GM10847 (cell line): ENCODE measurements around the gene OMG.

Experiments
- POLR2A ChIP-seq: IDR thresholded peaks from 2 replicates; pipeline ENCODE4 v1.6.1; 2011; ENCODE audit not compliant: insufficient read length; ENCODE audit errors: extremely low read depth

The OMG gene

DNA sequence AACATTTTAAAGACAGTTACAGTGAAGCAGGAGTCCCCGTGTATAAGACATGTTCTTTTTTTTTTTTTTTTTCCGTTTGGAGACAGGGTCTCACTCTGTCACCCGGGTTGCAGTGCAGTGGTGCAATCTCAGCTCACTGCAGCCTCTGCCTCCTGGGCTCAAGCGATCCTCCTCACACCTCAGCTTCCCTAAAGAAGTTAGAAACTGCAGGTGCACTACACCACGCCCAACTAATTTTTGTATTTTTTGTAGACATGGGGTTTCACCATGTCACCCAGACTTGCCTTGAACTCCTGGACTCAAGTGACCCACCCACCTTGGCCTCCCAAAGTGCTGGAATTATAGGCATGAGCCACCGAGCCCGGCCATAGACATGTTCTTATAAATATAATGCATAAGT lies 13.8 kb upstream of the OMG start:
- TF ChIP-seq POLR2A, result no peak

DNA sequence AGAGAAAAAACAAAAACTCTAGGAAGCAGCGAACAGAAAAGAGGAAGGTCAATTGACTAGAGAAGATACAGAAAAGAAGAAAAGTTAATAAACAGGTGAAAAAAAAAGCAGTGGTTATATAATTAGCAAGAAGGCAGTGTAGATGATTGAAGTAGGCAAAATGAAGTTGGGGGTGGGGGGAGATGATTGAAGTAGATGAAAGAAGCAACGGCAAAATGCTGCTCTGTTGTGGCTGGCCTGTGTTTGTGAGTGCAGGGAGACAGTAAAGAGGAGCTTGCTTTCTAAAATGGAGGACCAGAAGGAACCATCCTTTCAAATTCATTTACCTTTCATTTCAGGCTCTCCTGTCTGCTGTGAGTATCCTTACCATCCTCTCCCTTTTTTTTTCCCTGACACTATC lies 13.2 kb upstream of the OMG start:
- no peak for TF ChIP-seq POLR2A

DNA sequence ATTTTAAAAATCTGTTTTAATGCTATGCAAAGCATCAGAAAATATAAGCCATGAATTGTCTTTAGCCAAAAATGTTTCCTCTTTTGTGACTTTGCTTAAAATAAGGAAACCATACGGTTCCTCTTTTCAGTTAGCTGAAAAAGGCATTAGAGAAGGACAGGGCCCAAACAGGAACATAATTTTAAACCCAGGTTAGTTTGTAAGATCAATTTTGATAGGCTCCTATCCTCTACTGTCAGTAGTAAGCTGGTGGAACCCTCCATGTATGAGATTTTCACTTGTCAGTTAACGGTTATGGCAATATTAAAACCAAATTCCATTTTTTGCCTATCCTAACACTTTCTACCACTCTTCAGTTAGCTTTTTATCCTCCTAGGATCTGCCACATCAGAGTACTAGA lies 12.5 kb upstream of the OMG start:
- no peak for TF ChIP-seq POLR2A

DNA sequence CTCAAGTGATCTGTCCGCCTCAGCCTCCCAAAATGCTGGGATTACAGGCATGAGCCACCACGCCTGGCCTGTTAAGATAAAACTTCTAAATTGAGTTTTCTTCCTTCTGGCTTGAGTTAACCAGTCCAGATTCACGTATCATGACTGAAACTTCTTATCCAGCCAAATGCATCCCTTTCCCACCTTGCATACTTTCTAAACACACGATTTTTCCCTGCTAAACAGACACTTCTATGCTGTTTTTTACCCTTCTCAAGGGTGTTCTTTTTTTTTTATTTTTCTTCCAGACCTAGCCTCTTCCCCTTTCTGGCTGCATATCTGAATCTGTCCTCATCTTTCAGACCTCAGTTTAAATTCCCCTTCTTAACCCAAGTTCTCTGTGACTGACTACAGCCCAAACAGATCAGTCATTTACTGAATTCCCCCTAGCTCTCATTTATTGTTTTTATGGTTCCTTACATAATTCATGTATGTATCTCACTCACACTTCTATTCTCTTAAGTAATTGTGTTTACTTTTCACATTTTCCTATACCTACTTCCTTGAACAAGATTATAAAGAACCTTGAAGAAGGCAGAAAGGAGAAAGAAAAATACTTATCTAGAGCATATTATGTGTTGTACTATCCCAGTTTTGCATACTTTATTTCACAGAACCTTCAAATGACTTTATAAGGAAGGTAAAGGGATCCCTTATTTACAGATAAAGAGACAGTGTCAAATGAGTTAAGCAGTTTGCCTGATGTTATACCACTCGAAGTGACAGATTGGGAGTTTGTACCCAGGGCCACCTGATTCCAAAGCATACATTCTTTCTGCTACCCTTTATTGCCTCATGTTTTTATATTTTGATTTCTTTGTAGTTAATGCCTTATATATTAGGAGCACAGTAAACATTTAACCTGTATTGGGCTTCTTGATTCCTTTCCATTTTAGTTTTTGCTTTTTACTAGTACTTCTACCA lies 11.6 kb upstream of the OMG start:
- TF ChIP-seq POLR2A, result no peak

DNA sequence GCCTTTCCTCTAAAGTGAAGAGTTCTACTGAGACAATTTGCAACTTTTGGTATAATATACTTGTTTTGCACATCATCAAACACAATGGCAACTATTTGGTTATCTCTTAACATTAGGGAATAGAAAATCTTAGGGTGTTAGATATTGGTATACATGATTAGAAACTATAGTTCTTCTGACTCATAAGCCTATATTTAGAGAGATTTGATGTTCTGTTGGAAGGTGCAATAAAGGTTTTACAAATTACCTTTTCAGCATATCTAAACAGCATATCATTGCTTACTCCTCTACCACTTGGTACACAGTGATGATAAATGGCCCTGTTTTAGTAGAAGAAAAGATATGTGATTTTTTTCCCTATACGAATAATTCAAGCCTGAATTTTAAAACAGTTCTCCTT lies 10.6 kb upstream of the OMG start:
- no peak for TF ChIP-seq POLR2A

DNA sequence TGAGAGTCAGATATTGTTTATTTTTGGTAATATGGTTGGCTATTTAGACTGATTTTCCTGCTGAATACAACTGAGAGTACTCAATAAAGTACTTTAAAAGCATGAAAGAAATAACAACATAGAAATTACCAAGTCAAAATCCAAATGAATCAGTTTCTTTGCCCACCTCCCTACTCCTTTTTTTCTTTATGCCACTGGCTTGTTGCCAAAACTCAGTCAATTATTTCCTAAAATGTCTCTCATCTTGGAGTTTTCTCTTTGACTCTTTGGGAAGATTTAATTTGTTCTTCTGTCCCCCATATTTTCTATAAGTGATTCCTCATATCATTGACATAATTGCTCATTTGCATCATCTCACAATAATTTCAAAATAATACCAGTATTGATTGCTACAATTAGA lies 2.6 kb upstream of the OMG start:
- no peak for TF ChIP-seq POLR2A

DNA sequence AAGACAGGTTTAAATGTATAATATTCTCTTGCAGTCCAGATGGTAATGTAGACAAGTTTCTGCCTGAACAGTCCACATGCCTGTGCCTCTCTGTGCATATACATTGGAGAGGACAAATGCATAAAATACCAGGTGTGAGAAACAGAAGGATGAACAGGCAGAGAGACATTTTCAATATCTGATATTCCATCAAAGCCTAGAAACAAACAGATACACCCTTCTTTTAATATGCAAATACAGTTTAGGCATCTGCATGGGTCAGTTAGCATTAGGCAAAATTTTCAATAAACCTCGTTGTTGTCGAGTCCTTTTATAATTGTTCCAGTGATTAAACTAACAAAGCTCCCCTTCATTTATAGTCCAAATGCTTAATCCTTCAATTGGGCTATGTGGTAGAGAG lies 897 bp downstream of the OMG start:
- TF ChIP-seq POLR2A, result no peak

DNA sequence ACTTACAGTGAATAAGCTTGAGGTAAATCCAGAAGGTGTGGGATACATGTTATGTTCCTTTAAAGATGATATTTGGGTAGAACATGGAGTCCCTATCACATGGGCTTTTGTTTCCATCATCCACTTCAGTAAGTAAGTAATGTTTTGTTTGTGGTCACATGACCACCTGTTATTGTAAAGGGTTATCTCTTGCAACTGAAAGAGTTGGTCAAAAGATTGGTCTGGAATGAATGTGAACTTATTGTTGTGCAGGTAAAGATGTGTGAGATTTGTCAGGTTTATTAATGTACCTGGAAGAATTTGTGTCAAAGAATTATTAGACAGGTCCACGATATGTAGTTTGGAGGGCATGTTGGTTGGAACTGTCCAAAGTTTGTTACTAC lies 1.6 kb downstream of the OMG start:
- no peak for TF ChIP-seq POLR2A

DNA sequence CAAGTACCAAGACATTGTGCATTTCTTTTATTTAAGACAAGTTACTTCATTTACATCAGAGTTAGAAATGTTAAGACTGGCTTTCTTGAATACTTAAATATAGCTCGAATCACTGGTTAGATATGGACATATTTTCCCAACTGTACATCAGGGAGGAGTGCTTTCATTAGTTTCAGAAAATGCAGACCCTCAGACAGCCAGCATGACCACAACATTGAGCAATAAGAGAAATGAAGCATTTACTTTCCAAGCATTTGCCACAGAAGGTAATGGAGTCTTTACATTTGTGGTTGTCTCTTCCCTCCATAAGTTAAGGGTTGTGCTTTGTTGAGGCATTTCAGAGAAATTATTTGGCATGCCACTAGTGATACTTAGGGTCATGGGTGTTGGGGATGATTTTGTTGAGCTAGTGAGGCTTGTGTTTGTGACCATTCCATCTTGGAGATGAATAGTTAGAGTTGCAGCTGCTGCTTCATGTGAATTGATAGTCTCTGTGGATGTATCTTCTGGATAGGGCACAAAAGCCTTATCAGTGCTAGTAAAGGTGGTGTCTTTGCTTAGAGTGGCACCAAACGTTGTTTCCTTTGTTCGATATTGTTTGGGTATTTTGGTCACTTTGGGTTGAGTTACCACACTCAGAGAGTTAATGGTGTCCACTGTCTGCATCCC lies 2.1 kb downstream of the OMG start:
- no peak for TF ChIP-seq POLR2A

DNA sequence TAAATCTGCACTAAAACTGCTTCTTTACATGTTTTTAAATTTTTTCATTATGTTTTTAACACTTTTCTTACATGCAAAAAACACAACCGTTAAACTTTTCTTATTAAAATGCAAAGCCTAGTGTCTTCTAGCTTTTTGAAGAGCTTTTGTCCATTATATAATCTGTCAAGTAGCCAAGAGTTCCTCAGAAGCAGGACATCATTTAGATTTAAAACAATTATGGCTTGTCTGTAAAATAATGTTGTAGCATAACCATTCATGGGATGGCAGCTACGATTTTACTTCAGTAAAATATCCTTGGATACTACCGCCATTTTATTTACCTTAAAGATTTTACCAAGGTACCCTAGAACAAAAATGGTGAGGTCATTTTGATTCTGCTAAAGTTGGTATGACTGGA lies 2.8 kb downstream of the OMG start:
- TF ChIP-seq POLR2A, result no peak

DNA sequence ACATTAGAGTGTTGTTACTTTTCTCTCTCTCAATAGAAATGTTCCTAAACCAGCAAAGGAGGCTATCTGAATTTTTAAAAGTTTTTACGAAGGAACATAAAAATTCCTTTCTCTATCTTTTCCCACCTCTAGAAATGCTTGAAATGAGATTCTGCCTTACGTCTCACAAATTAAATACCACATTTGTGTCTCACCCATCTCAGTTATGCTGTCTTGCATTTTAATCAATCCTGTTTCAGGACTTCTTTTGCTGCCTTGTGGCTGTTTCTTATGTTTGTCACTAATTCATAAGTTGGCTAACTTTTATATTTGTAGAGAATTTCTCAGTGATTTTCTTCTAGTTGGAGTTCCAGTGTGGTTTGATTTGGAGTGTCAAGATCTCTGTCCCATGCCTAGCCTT lies 3.5 kb downstream of the OMG start:
- no peak for TF ChIP-seq POLR2A

DNA sequence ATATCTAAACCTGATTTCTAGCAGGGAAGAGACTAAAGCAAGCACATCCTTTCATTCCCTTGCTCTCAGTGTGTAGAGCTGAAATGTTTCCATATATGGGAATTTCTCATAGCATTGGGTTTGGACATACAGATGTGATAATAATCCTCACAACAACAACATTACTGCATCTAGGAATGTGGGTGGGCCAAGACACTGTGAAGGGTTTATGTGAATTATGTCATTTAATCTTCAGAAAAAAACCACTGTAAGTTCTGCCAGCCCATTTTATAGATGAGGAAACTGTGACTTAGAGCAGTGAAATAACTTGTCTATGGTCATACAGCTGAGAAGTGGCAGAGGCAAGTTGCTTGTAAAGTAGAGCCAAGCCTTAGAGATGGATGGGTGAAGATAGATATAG lies 5.2 kb downstream of the OMG start:
- no peak for TF ChIP-seq POLR2A

DNA sequence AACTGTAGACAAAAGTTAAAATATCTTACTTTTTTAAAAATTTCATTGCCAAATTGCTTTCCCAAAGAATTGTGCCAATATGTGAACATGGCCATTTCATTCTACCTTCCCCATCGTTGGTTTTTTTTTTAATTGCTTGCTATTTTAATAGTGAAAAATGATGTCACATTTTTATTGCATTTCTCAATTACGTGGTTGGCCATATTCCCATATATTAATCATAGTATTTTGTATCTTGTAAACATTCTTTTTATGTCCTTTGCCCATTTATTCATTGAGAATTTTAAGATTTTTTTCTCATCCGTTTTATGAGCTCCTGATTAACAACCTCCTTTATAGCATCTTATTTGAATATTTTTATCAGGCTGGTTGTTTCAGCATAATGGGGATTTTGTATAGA lies 7.2 kb downstream of the OMG start:
- no peak for TF ChIP-seq POLR2A

DNA sequence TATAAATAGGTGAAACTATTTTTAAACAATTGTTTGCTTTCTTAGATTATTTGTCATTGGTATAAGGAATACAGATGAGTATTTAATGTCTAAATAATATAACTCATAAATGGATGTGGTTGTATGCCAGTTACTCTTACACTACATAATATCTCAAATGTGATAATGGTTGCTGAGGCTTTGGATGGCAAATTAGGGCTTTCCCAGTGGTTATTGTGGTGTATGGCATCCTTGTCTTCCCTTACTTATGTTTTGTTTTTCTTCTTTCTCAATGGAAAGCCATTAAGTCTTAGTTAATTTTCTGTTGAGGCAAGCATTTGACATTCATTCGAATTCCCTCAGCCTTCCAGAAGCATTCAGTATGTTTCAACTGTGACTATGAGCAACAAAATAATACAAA lies 10.5 kb downstream of the OMG start:
- TF ChIP-seq POLR2A, result no peak

DNA sequence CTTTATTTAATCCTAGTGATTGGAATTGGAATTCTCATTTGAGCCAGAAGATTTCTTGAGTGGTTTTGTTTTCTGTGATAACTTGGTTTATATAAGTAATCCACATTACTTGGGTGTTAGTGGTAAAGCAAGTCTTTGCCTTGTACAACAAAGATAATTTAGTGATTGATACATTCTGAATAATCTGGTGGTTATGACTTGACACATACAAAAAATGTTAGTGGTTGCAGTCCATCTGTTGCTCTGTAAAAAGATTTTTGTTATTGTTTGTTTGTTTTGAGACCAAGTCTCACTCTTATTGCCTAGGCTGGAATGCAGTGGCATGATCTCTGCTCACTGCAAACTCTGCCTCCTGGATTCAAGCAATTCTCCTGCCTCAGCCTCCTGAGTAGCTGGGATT lies 13.2 kb downstream of the OMG start:
- TF ChIP-seq POLR2A, result no peak

DNA sequence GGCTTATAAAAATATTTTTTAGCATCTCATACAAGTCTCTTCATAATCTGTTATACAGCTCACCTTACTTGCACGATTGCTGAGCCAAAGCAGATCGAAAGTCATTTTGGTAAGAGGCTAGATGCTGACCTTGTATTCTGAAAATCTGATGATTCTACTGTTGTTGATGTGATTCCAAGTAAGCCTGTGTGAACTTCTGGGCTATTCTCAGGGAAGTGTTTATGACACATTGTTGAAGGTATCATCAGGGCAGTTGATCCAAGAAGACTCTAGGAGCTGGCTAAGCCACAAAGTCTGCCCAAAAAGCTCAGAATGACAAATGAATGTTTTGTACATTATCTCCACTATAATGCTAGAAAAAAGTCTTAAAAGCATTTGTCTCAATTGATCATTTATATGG lies 16.0 kb downstream of the OMG start:
- TF ChIP-seq POLR2A, result no peak

DNA sequence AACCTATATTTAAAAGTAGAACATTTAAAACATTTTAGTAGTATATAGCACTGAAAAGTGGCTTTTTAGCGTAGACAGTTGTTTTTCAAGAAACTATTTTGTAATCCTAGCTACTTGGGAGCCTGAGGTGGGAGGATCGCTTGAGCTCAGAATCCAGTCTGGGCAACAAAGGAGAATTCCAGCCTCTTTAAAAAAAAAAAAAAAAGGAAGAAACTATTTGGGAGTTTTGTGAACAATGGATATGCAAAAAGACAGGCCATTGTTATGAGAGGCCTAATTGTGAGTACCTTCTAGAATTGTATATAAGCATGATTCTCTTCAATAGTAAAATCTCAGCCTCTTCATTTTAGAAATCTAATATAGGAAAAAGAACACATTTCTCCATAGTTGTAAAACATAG lies 17.6 kb downstream of the OMG start:
- TF ChIP-seq POLR2A, result no peak
